ENCODE measurements around the gene MKX. TPM values are rescaled to one million over a fixed set of nuclear protein-coding genes. Genes with fewer than 3 reads are reported as not detected.

The MKX gene
- total RNA-seq, 1 experiment from 2014 or later = 1.5 TPM

DNA sequence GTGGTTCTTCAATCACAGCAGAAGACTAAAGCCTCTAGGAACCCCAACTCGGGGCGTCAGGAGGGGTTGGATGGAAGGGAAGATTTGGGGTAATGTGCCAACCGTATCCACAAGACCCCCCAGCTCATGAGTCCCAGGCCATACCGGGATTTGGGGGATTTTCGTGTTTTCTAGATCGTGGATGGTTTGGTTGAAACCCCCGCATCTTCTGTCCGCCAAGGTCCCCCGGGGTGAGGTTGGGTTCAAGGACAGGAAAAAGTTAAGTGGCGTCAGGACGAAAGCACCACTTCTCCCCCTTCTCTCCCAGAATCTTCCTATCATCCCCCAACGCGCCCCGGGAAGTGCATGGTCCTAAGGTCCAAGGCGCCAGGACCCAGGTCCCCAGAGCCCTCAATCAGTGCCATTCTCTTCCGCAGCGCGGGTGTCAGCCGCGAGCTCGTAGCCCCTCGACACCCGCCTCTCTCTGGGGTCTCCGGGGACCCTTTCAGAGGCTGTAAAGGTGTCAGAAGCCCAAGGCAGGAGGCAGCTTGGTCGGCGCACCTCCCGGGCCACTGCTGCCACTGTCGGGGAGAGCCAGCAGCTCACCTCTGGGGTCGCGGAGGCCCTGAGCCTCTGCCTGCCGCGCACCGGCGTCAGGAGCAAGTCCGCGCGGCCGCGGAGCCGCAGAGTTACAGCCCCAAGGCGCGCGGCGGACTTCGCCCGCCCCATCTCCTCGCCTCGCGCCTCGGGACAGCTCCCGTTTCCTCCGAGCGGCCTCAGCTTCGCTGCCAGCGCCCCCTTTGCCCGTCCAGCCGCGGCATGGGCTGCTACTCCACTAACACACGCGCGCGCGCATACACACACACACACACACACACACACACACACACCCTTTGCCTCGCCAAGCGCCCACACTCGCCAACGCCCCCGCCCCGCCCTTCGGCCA lies 1.5 kb downstream of the MKX start:
- Mint-ChIP-seq H3K36me3 (ENCODE audit: insufficient read depth, unreplicated experiment) (peaks cover 39% of the 10 kb centered on the region), H3K27ac (ENCODE audit: unreplicated experiment) (peak overlapping the region; percentile 79), H3K9me3 (ENCODE audit: low read depth, unreplicated experiment) (no peaks in the 10 kb centered on the region), H3K27me3 (ENCODE audit: unreplicated experiment) (peaks cover 49% of the 10 kb centered on the region), H3K4me3 (ENCODE audit: low read depth, unreplicated experiment) (peak overlapping the region; percentile 85), H3K4me1 (ENCODE audit: low read depth, unreplicated experiment) (peaks cover 15% of the 10 kb centered on the region)
- intact Hi-C loops (cut with micrococcal nuclease; ENCODE audit: unreplicated experiment) = loop anchor here (5.0 kb wide), 1 partner anchor 433 kb away; no protein-coding TSS in a partner anchor
- CTCF ChIA-PET = interaction anchor here (0.7 kb wide), 2 partner anchors 436 to 652 kb away, joined by 3 read pairs; no protein-coding TSS in a partner anchor
- no TSS peak for BruUV-seq (replicated peaks)
- TF ChIP-seq, protein P1, sequence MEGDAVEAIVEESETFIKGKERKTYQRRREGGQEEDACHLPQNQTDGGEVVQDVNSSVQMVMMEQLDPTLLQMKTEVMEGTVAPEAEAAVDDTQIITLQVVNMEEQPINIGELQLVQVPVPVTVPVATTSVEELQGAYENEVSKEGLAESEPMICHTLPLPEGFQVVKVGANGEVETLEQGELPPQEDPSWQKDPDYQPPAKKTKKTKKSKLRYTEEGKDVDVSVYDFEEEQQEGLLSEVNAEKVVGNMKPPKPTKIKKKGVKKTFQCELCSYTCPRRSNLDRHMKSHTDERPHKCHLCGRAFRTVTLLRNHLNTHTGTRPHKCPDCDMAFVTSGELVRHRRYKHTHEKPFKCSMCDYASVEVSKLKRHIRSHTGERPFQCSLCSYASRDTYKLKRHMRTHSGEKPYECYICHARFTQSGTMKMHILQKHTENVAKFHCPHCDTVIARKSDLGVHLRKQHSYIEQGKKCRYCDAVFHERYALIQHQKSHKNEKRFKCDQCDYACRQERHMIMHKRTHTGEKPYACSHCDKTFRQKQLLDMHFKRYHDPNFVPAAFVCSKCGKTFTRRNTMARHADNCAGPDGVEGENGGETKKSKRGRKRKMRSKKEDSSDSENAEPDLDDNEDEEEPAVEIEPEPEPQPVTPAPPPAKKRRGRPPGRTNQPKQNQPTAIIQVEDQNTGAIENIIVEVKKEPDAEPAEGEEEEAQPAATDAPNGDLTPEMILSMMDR (IDR thresholded peaks at IDR 0.05; ENCODE audit: unreplicated experiment) = no peak
- DNase-seq = peak; percentile 39

DNA sequence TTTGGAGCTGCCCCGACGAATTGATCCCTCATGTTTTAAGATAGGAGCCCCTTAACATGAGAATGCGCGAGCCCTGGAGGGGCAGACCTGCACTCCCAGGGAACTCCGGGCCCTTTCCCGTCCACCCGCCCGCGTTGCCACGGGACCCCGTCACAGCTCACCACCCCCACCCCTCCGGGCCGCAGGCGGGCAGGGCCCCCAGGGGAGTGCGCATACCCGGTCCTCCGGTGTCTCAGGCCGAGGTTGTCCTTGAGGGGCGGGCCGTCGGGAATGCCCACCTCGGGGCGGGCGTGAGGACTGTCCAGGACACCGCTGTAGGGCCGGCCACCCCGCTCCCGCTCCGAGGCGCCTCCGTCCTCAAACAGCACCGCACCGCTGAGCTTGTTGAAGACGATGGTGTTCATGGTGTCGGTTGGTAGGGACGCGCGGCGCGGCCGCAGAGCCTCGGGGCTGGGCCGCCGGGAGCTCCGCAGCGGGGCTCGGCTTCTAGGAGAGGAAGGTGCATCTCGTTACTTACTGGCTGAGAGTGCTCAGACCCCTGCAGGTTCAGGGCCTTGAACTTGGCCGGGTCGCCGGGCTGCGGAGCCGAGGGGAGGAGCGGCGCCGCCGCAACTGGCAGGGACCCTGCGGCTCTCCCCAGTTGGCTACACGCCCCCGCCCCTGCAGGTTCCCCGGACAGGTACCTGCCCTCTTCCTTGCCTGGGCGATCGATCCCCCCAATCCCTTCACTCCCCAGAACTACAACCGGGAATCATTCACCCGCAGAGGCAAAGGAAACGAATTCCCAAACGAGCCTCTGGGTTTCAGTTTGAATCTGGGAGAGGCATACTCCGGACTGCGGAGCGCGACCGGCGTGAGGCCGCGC lies 2.4 kb downstream of the MKX start:
- no TSS peak for BruUV-seq (replicated peaks)
- Mint-ChIP-seq H3K9me3 (ENCODE audit: low read depth, unreplicated experiment) (no peaks in the 10 kb centered on the region), H3K27ac (ENCODE audit: unreplicated experiment) (peak overlapping the region; percentile 79), H3K4me3 (ENCODE audit: low read depth, unreplicated experiment) (peak overlapping the region; percentile 85), H3K27me3 (ENCODE audit: unreplicated experiment) (peaks cover 42% of the 10 kb centered on the region), H3K4me1 (ENCODE audit: low read depth, unreplicated experiment) (peaks cover 15% of the 10 kb centered on the region), H3K36me3 (ENCODE audit: insufficient read depth, unreplicated experiment) (peaks cover 39% of the 10 kb centered on the region)
- TF ChIP-seq, protein P1 (IDR thresholded peaks at IDR 0.05; ENCODE audit: unreplicated experiment) = no peak
- intact Hi-C loops (cut with micrococcal nuclease; ENCODE audit: unreplicated experiment) = loop anchor here (5.0 kb wide), 1 partner anchor 434 kb away; no protein-coding TSS in a partner anchor
- CTCF ChIA-PET = interaction anchor here (0.7 to 1.4 kb wide), 4 partner anchors 381 to 498 kb away, joined by 3 to 5 read pairs (median 4); no protein-coding TSS in a partner anchor
- peak; percentile 36 for DNase-seq

DNA sequence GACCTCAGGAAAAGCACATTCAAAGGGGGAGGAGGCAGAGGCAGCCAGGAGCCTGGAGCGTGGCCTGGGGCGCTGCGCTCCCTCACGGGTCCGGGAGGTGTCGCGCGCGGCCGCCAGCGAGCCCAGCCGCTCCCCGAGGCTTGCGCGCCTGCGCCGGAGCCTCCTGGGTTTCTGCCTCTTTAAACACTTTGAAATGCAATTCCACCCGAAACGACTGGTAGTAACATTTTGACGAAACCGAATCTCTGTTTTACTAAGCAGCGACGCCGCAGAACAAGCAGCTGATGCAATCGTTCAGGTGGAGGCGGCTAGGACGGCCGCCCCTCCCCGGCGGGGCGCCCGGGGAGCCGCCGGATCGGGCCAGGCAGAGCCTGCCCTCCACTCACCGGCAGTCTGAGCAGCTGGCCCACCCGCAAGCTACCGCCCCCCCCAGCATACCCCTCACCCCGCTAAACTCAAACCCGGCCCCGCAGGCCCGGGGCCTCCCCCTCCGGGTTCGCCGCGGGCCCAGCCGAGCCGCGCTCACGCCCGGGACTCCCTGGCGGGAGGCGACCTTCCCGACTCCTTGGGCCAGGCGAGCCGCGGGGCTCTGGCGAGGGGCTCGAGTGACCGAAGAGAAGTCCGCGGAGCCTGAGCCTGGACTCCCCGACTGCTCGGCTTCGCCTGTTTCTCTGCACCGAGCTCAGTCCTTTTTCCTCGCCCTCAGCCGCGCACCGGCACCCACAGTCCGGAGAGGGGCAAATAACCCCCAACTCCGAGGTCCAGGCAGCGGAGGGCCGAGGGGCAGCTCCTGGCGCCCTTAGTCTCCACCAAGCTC lies 3.2 kb downstream of the MKX start:
- Mint-ChIP-seq H3K4me1 (ENCODE audit: low read depth, unreplicated experiment) (peaks cover 15% of the 10 kb centered on the region), H3K36me3 (ENCODE audit: insufficient read depth, unreplicated experiment) (peaks cover 39% of the 10 kb centered on the region), H3K27ac (ENCODE audit: unreplicated experiment) (peak overlapping the region; percentile 54), H3K27me3 (ENCODE audit: unreplicated experiment) (peaks cover 43% of the 10 kb centered on the region), H3K4me3 (ENCODE audit: low read depth, unreplicated experiment) (peak overlapping the region; percentile 85), H3K9me3 (ENCODE audit: low read depth, unreplicated experiment) (no peaks in the 10 kb centered on the region)
- TF ChIP-seq, protein P1 (IDR thresholded peaks at IDR 0.05; ENCODE audit: unreplicated experiment) = peak; percentile 71
- CTCF ChIA-PET = interaction anchor here (0.6 to 1.4 kb wide), 6 partner anchors 19 to 1144 kb away, joined by 3 to 5 read pairs (median 3); no protein-coding TSS in a partner anchor
- peak; percentile 89 for DNase-seq
- intact Hi-C loops (cut with micrococcal nuclease; ENCODE audit: unreplicated experiment) = loop anchor here (5.0 kb wide), 1 partner anchor 435 kb away; no protein-coding TSS in a partner anchor
- TSS peak; percentile 81 for BruUV-seq (replicated peaks)

All from Calu3 (cell line).